ENCODE data around the gene NRL. TPM values are rescaled to one million over a fixed set of nuclear protein-coding genes. Genes with fewer than 3 reads are reported as not detected.
A peak's percentile ranks its signal among the peaks of the same experiment; 100 is the strongest.

The NRL gene
- total RNA-seq, 1 experiment from 2014 or later, result 2.3 TPM

DNA sequence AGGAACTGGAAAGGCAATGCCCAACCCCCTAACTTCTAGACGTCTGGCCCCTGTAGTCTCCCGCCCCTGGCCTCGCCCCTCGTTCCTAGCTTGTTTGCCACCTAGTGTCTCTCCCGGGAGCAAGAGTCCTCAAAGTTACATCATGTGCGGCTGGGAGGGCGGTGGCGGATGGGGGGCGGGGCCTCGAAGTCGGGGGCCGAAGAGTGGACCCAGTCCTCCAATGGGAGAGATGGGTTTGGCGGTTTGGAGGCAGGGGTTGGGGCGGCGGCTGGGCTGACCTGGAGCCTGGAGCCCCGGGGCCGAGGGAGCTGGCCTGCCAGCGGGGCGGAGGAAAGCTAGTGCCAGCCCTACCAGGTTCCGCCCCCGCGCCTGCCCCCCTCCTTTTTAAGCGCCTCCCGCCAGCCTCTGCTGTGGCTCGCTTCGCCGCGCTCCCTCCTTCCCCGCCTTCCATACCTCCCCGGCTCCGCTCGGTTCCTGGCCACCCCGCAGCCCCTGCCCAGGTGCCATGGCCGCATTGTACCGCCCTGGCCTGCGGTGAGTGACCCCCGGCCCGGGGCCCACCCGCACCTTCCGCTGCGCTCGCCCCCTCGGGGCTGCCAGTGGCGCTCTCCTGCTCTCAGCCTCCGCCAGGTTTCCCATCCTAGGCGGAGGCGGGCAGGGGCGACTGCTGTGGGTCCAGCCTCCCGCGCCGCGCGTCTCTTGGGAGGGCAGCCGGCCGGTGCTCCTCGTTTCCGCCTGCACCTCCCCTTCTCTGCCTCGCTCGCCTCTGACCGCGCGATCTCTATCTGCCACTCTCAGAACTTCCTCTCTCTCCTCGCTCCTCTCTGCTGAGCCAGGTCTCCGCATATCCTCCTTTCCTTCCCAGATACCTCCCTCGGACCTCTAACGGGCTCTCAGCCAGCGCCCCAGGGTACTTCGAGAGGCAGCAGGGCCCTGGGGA, 20.6 kb downstream of the NRL start, which contains the start of gene PCK2:
Gene PCK2 (plus strand): TSS at position 411 of the 940 bp plus-strand sequence. CDS start 95 bp downstream, at position 506.
- peak within 1 kb of the TSS; percentile 91 for H3K4me2 ChIP-seq
- no peaks in the 10 kb centered on the region for H3K27me3 ChIP-seq (ENCODE audit: insufficient read depth, low read depth)
- H3K79me2 ChIP-seq (ENCODE audit: low read depth), result peaks cover 12% of the 10 kb centered on the region
- TSS peak; percentile 62 for BruUV-seq (replicated peaks)
- H3K27ac ChIP-seq, result peak within 1 kb of the TSS; percentile 83
- POLR2A ChIA-PET (ENCODE audit: unreplicated experiment), result interaction anchor here (0.5 to 0.9 kb wide), 9 partner anchors 10 to 491 kb away, joined by 3 to 11 read pairs (median 4); partner anchors contain the start of genes NYNRIN and PSME1
- H3F3A ChIP-seq (ENCODE audit: insufficient read depth, low read depth), result peaks cover 4% of the 10 kb centered on the region; the same call in 1 of the 2 replicates
- no peak for TF ChIP-seq EZH2 (IDR thresholded peaks at IDR 0.05; ENCODE audit: low read depth)
- TF ChIP-seq, protein P1, sequence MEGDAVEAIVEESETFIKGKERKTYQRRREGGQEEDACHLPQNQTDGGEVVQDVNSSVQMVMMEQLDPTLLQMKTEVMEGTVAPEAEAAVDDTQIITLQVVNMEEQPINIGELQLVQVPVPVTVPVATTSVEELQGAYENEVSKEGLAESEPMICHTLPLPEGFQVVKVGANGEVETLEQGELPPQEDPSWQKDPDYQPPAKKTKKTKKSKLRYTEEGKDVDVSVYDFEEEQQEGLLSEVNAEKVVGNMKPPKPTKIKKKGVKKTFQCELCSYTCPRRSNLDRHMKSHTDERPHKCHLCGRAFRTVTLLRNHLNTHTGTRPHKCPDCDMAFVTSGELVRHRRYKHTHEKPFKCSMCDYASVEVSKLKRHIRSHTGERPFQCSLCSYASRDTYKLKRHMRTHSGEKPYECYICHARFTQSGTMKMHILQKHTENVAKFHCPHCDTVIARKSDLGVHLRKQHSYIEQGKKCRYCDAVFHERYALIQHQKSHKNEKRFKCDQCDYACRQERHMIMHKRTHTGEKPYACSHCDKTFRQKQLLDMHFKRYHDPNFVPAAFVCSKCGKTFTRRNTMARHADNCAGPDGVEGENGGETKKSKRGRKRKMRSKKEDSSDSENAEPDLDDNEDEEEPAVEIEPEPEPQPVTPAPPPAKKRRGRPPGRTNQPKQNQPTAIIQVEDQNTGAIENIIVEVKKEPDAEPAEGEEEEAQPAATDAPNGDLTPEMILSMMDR (conservative IDR thresholded peaks at IDR 0.05), result no peak
- H3K4me1 ChIP-seq (replicated peaks; ENCODE audit: insufficient read depth), result peaks cover 12% of the 10 kb centered on the region
- no peaks in the 10 kb centered on the region for H3K9me3 ChIP-seq (ENCODE audit: insufficient read depth, low read depth)
- 0 out of 2 replicates have a peak, but pooled peaks cover 3% of the 10 kb centered on the region for H3K9me2 ChIP-seq (ENCODE audit: insufficient read depth)
- H3K4me3 ChIP-seq, result peak within 1 kb of the TSS; percentile 78
- H2AFZ ChIP-seq, result peak within 1 kb of the TSS; percentile 91
- H4K20me1 ChIP-seq (ENCODE audit: insufficient read depth), result no peaks in the 10 kb centered on the region
- no peaks in the 10 kb centered on the region for H3K36me3 ChIP-seq (ENCODE audit: low read depth)
- CTCF ChIA-PET, result interaction anchor here (0.5 to 1.3 kb wide), 9 partner anchors 12 to 788 kb away, joined by 3 to 25 read pairs (median 4); partner anchors contain the start of genes BCL2L2 and LTB4R2
- peak; percentile 83 to 93 for DNase-seq
- intact Hi-C loops (cut with micrococcal nuclease; ENCODE audit: unreplicated experiment), result loop anchor here (1.0 to 5.0 kb wide), 2 partner anchors 16 to 68 kb away; partner anchors contain the start of gene IRF9

DNA sequence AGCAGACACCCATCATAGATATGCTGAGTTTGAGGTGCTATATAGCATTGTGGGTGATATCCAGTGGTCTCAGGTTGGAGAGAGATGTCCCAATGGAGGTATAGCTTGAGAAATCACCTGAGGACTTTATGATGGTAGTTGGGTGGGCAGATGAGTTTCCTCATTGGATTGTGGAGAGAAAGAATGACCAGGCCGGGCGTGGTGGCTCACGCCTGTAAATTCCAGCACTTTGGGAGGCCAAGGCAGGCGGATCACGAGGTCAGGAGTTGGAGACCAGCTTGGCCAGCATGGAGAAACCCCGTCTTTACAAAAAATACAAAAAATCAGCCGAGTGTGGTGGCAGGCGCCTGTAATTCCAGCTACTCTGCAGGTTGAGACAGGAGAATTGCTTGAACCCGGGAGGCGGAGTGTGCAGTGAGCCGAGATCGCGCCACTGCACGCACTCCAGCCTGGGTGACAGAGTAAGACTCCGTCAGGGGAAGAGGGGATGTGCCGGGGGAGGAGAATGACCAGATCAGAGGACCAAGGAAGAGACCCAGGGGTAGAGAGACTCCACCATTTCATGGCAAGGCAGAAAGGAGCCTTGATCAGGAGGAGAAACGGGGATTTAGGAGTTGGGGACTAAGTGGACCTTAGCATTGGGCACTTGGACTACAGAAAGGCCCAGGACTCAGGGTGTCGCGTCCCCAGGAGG, 21.4 kb downstream of the NRL start:
- Histone ChIP-seq H3K4me3 (no peak overlapping the region; the same call in 1 of the 2 replicates), H2AFZ (peak overlapping the region; percentile 68; the same call in 1 of the 2 replicates), H3F3A (ENCODE audit: insufficient read depth, low read depth) (peaks cover 4% of the 10 kb centered on the region; the same call in 1 of the 2 replicates), H3K4me1 (replicated peaks; ENCODE audit: insufficient read depth) (peaks cover 12% of the 10 kb centered on the region), H3K9me3 (ENCODE audit: insufficient read depth, low read depth) (no peaks in the 10 kb centered on the region), H3K36me3 (ENCODE audit: low read depth) (no peaks in the 10 kb centered on the region), H3K27ac (peak overlapping the region; percentile 83), H3K79me2 (ENCODE audit: low read depth) (peaks cover 12% of the 10 kb centered on the region), H3K27me3 (ENCODE audit: insufficient read depth, low read depth) (no peaks in the 10 kb centered on the region), H3K4me2 (peak overlapping the region; percentile 52), H4K20me1 (ENCODE audit: insufficient read depth) (no peaks in the 10 kb centered on the region), H3K9me2 (ENCODE audit: insufficient read depth) (0 out of 2 replicates have a peak, but pooled peaks cover 3% of the 10 kb centered on the region)
- ChIA-PET CTCF (interaction anchor here (0.6 to 1.3 kb wide), 6 partner anchors 12 to 604 kb away, joined by 3 to 25 read pairs (median 4); partner anchors contain the start of gene LTB4R2), POLR2A (ENCODE audit: unreplicated experiment) (interaction anchor here (0.6 to 0.9 kb wide), 7 partner anchors 9 to 490 kb away, joined by 3 to 11 read pairs (median 4); partner anchors contain the start of genes NYNRIN and PSME1)
- no peak for TF ChIP-seq EZH2 (IDR thresholded peaks at IDR 0.05; ENCODE audit: low read depth)
- TF ChIP-seq, protein P1 (conservative IDR thresholded peaks at IDR 0.05), result no peak
- no peak for DNase-seq
- intact Hi-C loops (cut with micrococcal nuclease; ENCODE audit: unreplicated experiment), result loop anchor here (5.0 kb wide), 1 partner anchor 69 kb away; the partner anchor contains the start of gene IRF9
- BruUV-seq (replicated peaks), result TSS peak; percentile 78

All from PC-9 (cell line).